ENCODE results near the gene TSNAXIP1.

DNA sequence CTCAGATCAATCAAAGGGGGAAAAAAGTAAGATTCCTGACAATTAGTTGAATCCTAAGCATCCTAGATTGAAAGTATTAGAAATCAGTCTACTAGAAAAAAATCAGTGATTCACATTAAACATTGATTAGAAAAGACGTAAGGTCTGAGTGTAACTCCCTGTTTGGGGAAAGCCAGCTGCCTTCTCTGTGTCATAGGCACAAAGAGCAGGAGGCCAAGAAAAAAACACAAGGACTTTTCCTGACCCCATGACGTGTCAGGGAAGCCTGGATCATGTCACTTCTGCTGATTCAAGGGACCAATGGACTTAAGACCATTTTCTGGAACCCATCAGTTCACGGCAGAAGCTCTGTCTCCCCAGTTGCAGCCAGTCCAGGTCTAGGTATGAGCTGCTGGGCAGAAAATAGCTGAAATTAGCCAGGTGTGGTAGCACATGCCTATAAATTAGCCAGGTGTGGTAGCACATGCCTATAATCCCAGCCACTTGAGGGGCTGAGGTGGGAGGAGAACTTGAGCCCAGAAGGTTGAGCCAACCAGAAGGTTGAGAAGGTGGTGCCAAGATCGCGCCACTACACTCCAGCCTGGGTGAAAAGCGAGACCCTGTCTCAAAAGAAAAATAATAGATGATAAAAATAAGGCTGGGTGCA, 36.2 kb upstream of the TSNAXIP1 start:
- TF ChIP-seq CREB1 (CRISPR knock-in tag; IDR thresholded peaks at IDR 0.05; ENCODE audit: low read depth) (no peak), JUNB (IDR thresholded peaks at IDR 0.05; ENCODE audit: unreplicated experiment) (no peak)
- TF ChIP-seq, protein P1, sequence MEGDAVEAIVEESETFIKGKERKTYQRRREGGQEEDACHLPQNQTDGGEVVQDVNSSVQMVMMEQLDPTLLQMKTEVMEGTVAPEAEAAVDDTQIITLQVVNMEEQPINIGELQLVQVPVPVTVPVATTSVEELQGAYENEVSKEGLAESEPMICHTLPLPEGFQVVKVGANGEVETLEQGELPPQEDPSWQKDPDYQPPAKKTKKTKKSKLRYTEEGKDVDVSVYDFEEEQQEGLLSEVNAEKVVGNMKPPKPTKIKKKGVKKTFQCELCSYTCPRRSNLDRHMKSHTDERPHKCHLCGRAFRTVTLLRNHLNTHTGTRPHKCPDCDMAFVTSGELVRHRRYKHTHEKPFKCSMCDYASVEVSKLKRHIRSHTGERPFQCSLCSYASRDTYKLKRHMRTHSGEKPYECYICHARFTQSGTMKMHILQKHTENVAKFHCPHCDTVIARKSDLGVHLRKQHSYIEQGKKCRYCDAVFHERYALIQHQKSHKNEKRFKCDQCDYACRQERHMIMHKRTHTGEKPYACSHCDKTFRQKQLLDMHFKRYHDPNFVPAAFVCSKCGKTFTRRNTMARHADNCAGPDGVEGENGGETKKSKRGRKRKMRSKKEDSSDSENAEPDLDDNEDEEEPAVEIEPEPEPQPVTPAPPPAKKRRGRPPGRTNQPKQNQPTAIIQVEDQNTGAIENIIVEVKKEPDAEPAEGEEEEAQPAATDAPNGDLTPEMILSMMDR (conservative IDR thresholded peaks at IDR 0.05; ENCODE audit: low read depth in 2 of 2): no peak
- TF ChIP-seq, protein P2, sequence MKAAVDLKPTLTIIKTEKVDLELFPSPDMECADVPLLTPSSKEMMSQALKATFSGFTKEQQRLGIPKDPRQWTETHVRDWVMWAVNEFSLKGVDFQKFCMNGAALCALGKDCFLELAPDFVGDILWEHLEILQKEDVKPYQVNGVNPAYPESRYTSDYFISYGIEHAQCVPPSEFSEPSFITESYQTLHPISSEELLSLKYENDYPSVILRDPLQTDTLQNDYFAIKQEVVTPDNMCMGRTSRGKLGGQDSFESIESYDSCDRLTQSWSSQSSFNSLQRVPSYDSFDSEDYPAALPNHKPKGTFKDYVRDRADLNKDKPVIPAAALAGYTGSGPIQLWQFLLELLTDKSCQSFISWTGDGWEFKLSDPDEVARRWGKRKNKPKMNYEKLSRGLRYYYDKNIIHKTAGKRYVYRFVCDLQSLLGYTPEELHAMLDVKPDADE (IDR thresholded peaks at IDR 0.05): no peak

Data from GM23338 (cell line).